ENCODE measurements around the gene TSTD2.

DNA sequence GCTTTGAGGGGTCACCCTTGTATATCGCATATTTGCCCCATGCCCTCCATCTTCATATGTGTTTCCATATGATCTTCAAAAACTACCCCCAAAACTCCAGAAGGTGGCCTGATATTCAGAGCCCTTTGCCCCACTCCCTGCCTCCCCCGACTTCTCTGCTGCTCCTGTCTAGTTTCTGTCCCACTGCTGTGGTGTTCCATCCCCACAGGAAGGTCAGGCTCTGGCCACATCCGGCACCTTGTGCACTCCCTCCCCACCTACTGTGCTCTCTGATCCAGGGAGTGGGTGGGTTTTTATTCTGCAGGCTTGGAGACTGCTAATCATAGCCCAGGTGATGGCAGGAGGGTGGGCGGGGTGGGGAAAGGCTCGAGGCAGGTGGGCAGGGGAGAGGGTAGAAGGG is 79.3 kb downstream of the TSTD2 start:
- TF ChIP-seq, protein P1, sequence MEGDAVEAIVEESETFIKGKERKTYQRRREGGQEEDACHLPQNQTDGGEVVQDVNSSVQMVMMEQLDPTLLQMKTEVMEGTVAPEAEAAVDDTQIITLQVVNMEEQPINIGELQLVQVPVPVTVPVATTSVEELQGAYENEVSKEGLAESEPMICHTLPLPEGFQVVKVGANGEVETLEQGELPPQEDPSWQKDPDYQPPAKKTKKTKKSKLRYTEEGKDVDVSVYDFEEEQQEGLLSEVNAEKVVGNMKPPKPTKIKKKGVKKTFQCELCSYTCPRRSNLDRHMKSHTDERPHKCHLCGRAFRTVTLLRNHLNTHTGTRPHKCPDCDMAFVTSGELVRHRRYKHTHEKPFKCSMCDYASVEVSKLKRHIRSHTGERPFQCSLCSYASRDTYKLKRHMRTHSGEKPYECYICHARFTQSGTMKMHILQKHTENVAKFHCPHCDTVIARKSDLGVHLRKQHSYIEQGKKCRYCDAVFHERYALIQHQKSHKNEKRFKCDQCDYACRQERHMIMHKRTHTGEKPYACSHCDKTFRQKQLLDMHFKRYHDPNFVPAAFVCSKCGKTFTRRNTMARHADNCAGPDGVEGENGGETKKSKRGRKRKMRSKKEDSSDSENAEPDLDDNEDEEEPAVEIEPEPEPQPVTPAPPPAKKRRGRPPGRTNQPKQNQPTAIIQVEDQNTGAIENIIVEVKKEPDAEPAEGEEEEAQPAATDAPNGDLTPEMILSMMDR (IDR thresholded peaks at IDR 0.05 in 4 of 5, conservative IDR thresholded peaks at IDR 0.05 in 1 of 5): no peak
- TF ChIP-seq POLR2A (IDR thresholded peaks at IDR 0.05): no peak
